ENCODE data around the gene UGT8. TPM values are rescaled to one million over a fixed set of nuclear protein-coding genes. Genes with fewer than 3 reads are reported as not detected.
"Not testable (repeated sequence)": the region's sequence is repeated elsewhere in the genome, so short reads cannot be mapped to it uniquely, and the experiment has no call there.

Gene UGT8
- total RNA-seq, 2 experiments from 2014 or later = 0.14 to 0.18 TPM

- no peak for ATAC-seq
These were observed 16.8 kb downstream of the UGT8 start for GRCh38 chr4:114615435-114615834.

GRCh38 chr4:114616036-114616435, 17.4 kb downstream of the UGT8 start:
- POLR2A ChIA-PET; intact Hi-C loops (cut with DNase I, micrococcal nuclease); H3K4me3 Mint-ChIP-seq; H3K36me3 Mint-ChIP-seq (ENCODE audit: low read depth); H3K27me3 Mint-ChIP-seq; H3K27ac Mint-ChIP-seq; CTCF ChIA-PET; H3K4me1 Mint-ChIP-seq; ATAC-seq; H3K9me3 Mint-ChIP-seq (ENCODE audit: low read depth); DNase-seq: not testable (repeated sequence)

More at GRCh38 chr4:114615435-114615834, 16.8 kb downstream of the UGT8 start:
- Mint-ChIP-seq H3K27me3 (peaks cover 5% of the 10 kb centered on the region), H3K36me3 (ENCODE audit: low read depth) (no peaks in the 10 kb centered on the region), H3K4me3 (no peak overlapping the region), H3K4me1 (no peaks in the 10 kb centered on the region), H3K27ac (no peak overlapping the region), H3K9me3 (ENCODE audit: low read depth) (no peaks in the 10 kb centered on the region)
- ChIA-PET CTCF (interaction anchor here (1.0 kb wide), 1 partner anchor 114 kb away, joined by 3 read pairs; no protein-coding TSS in a partner anchor), POLR2A (no interaction called here)
- no peak for DNase-seq
- intact Hi-C loops (cut with DNase I, micrococcal nuclease) = no loop called here

GRCh38 chr4:114626196-114626595, 27.6 kb downstream of the UGT8 start:
- H3K27ac Mint-ChIP-seq = no peak overlapping the region
- POLR2A ChIA-PET = no interaction called here

GRCh38 chr4:114636192-114636935, 37.8 kb downstream of the UGT8 start:
- no peaks in the 10 kb centered on the region for H3K4me1 Mint-ChIP-seq
- no peak overlapping the region for H3K4me3 Mint-ChIP-seq
- H3K27me3 Mint-ChIP-seq = peaks cover 3% of the 10 kb centered on the region
- ChIA-PET CTCF (no interaction called here), POLR2A (no interaction called here)
- no peak overlapping the region for H3K27ac Mint-ChIP-seq
- ATAC-seq (no peak), DNase-seq (no peak)
- no peaks in the 10 kb centered on the region for H3K36me3 Mint-ChIP-seq (ENCODE audit: low read depth)
- H3K9me3 Mint-ChIP-seq (ENCODE audit: low read depth) = no peaks in the 10 kb centered on the region
- intact Hi-C loops (cut with DNase I, micrococcal nuclease) = no loop called here

More at GRCh38 chr4:114626196-114626595, 27.6 kb downstream of the UGT8 start:
- Mint-ChIP-seq H3K4me3 (no peak overlapping the region), H3K36me3 (ENCODE audit: low read depth) (no peaks in the 10 kb centered on the region), H3K4me1 (no peaks in the 10 kb centered on the region), H3K9me3 (ENCODE audit: low read depth) (no peaks in the 10 kb centered on the region), H3K27me3 (peaks cover 2% of the 10 kb centered on the region)
- ATAC-seq (no peak), DNase-seq (no peak)
- intact Hi-C loops (cut with DNase I, micrococcal nuclease) = no loop called here
- CTCF ChIA-PET = no interaction called here

GRCh38 chr4:114642173-114642780, 43.7 kb downstream of the UGT8 start:
- no peak for DNase-seq
- no peaks in the 10 kb centered on the region for H3K9me3 Mint-ChIP-seq (ENCODE audit: low read depth)
- H3K27ac Mint-ChIP-seq = no peak overlapping the region
- no peak for ATAC-seq
- H3K4me1 Mint-ChIP-seq = no peaks in the 10 kb centered on the region
- ChIA-PET CTCF (interaction anchor here (0.8 kb wide), 1 partner anchor 9 kb away, joined by 5 read pairs; no protein-coding TSS in a partner anchor), POLR2A (interaction anchor here (0.7 kb wide), 1 partner anchor 9 kb away, joined by 3 read pairs; no protein-coding TSS in a partner anchor)
- H3K27me3 Mint-ChIP-seq = peaks cover 4% of the 10 kb centered on the region
- H3K4me3 Mint-ChIP-seq = no peak overlapping the region
- H3K36me3 Mint-ChIP-seq (ENCODE audit: low read depth) = no peaks in the 10 kb centered on the region
- intact Hi-C loops (cut with DNase I, micrococcal nuclease) = no loop called here

GRCh38 chr4:114649908-114650307, 51.3 kb downstream of the UGT8 start:
- intact Hi-C loops (cut with DNase I, micrococcal nuclease) = no loop called here
- POLR2A ChIA-PET = no interaction called here
- ATAC-seq (no peak), DNase-seq (no peak)
- no peaks in the 10 kb centered on the region for H3K9me3 Mint-ChIP-seq (ENCODE audit: low read depth)
- no peaks in the 10 kb centered on the region for H3K4me1 Mint-ChIP-seq
- peaks cover 13% of the 10 kb centered on the region for H3K27me3 Mint-ChIP-seq
- no peak overlapping the region for H3K27ac Mint-ChIP-seq
- H3K4me3 Mint-ChIP-seq = no peak overlapping the region
- H3K36me3 Mint-ChIP-seq (ENCODE audit: low read depth) = no peaks in the 10 kb centered on the region
- CTCF ChIA-PET = interaction anchor here (0.7 to 1.1 kb wide), 2 partner anchors 9 to 15 kb away, joined by 3 read pairs; no protein-coding TSS in a partner anchor

GRCh38 chr4:114653675-114654074, 55.1 kb downstream of the UGT8 start:
- Mint-ChIP-seq H3K4me3 (no peak overlapping the region), H3K27ac (no peak overlapping the region), H3K36me3 (ENCODE audit: low read depth) (no peaks in the 10 kb centered on the region), H3K9me3 (ENCODE audit: low read depth) (no peaks in the 10 kb centered on the region), H3K27me3 (peaks cover 11% of the 10 kb centered on the region), H3K4me1 (no peaks in the 10 kb centered on the region)
- intact Hi-C loops (cut with DNase I, micrococcal nuclease) = no loop called here
- CTCF ChIA-PET = no interaction called here
- ATAC-seq = no peak
- POLR2A ChIA-PET = no interaction called here
- DNase-seq = no peak

- ATAC-seq = no peak
- no peak overlapping the region for H3K27ac Mint-ChIP-seq
- ChIA-PET CTCF (interaction anchor here (0.8 kb wide), 1 partner anchor 73 kb away, joined by 3 read pairs; no protein-coding TSS in a partner anchor), POLR2A (no interaction called here)
- no peak for DNase-seq
- no peaks in the 10 kb centered on the region for H3K9me3 Mint-ChIP-seq (ENCODE audit: low read depth)
- H3K27me3 Mint-ChIP-seq = peaks cover 7% of the 10 kb centered on the region
- no peaks in the 10 kb centered on the region for H3K4me1 Mint-ChIP-seq
- H3K36me3 Mint-ChIP-seq (ENCODE audit: low read depth) = no peaks in the 10 kb centered on the region
- no peak overlapping the region for H3K4me3 Mint-ChIP-seq
- intact Hi-C loops (cut with DNase I, micrococcal nuclease) = no loop called here
These were observed 56.0 kb downstream of the UGT8 start for GRCh38 chr4:114654592-114654991.

GRCh38 chr4:114658179-114658578, 59.6 kb downstream of the UGT8 start:
- H3K4me3 Mint-ChIP-seq = no peak overlapping the region
- CTCF ChIA-PET = interaction anchor here (1.2 kb wide), 1 partner anchor 273 kb away, joined by 3 read pairs; no protein-coding TSS in a partner anchor
- H3K9me3 Mint-ChIP-seq (ENCODE audit: low read depth) = no peaks in the 10 kb centered on the region
- intact Hi-C loops (cut with DNase I, micrococcal nuclease) = loop anchor here in 1 of 2 experiments (5.0 kb wide), 1 partner anchor 1266 kb away; no protein-coding TSS in a partner anchor
- ATAC-seq (no peak), DNase-seq (no peak)
- no peaks in the 10 kb centered on the region for H3K4me1 Mint-ChIP-seq
- peaks cover 11% of the 10 kb centered on the region for H3K27me3 Mint-ChIP-seq
- H3K27ac Mint-ChIP-seq = no peak overlapping the region
- POLR2A ChIA-PET = no interaction called here
- H3K36me3 Mint-ChIP-seq (ENCODE audit: low read depth) = no peaks in the 10 kb centered on the region

- Mint-ChIP-seq H3K36me3 (ENCODE audit: low read depth) (no peaks in the 10 kb centered on the region), H3K27me3 (peaks cover 11% of the 10 kb centered on the region), H3K4me1 (no peaks in the 10 kb centered on the region), H3K4me3 (no peak overlapping the region), H3K27ac (no peak overlapping the region), H3K9me3 (ENCODE audit: low read depth) (no peaks in the 10 kb centered on the region)
- ATAC-seq = no peak
- intact Hi-C loops (cut with DNase I, micrococcal nuclease) = loop anchor here (1.0 to 5.0 kb wide), 2 partner anchors 272 to 1266 kb away; no protein-coding TSS in a partner anchor
- POLR2A ChIA-PET = no interaction called here
- DNase-seq = no peak
- CTCF ChIA-PET = interaction anchor here (0.7 to 1.2 kb wide), 3 partner anchors 9 to 276 kb away, joined by 3 read pairs; no protein-coding TSS in a partner anchor
These were observed 60.2 kb downstream of the UGT8 start for GRCh38 chr4:114658776-114659175.

GRCh38 chr4:114659386-114660008, 60.9 kb downstream of the UGT8 start:
- H3K36me3 Mint-ChIP-seq (ENCODE audit: low read depth) = no peaks in the 10 kb centered on the region
- H3K27ac Mint-ChIP-seq = no peak overlapping the region
- DNase-seq (peak; percentile 59), ATAC-seq (peak; percentile 66)
- intact Hi-C loops (cut with DNase I, micrococcal nuclease) = loop anchor here (1.0 to 5.0 kb wide), 2 partner anchors 273 to 1267 kb away; no protein-coding TSS in a partner anchor
- CTCF ChIA-PET = interaction anchor here (0.7 to 1.2 kb wide), 3 partner anchors 10 to 277 kb away, joined by 3 read pairs; no protein-coding TSS in a partner anchor
- H3K4me3 Mint-ChIP-seq = no peak overlapping the region
- POLR2A ChIA-PET = no interaction called here
- H3K4me1 Mint-ChIP-seq = no peaks in the 10 kb centered on the region
- peaks cover 10% of the 10 kb centered on the region for H3K27me3 Mint-ChIP-seq
- no peaks in the 10 kb centered on the region for H3K9me3 Mint-ChIP-seq (ENCODE audit: low read depth)
